Trophoblast cell (in vitro differentiated cells and primary cell): ENCODE measurements around the gene GIMAP8.

Experiments
- DNase-seq, 2 donors: peaks; one replicate each; pipeline ENCODE4 v3.0.0-alpha.2; 2016
- H2AFZ ChIP-seq: 2 replicates; pipeline ENCODE4 v1.6.1; 2013; ENCODE audit warnings: low read length, moderate library complexity, mild to moderate bottlenecking; ENCODE audit not compliant: insufficient read depth, poor library complexity
- H2AK5ac ChIP-seq: 2 replicates; pipeline ENCODE4 v1.6.1; 2013; ENCODE audit warnings: mild to moderate bottlenecking, low read length
- H2BK120ac ChIP-seq: 2 replicates; pipeline ENCODE4 v1.6.1; 2013; ENCODE audit warnings: low read length, mild to moderate bottlenecking, moderate library complexity; ENCODE audit not compliant: insufficient read depth, poor library complexity
- H2BK12ac ChIP-seq: 2 replicates; pipeline ENCODE4 v1.6.1; 2013; ENCODE audit warnings: mild to moderate bottlenecking, low read length, moderate library complexity
- H2BK5ac ChIP-seq: 2 replicates; pipeline ENCODE4 v1.6.1; 2013; ENCODE audit warnings: low read length, low read depth, moderate library complexity, mild to moderate bottlenecking; ENCODE audit not compliant: poor library complexity
- H3K14ac ChIP-seq: 2 replicates; pipeline ENCODE4 v1.6.1; 2013; ENCODE audit warnings: mild to moderate bottlenecking, low read length
- H3K18ac ChIP-seq: 2 replicates; pipeline ENCODE4 v1.6.1; 2013; ENCODE audit warnings: mild to moderate bottlenecking, low read length
- H3K23ac ChIP-seq: 2 replicates; pipeline ENCODE4 v1.6.1; 2013; ENCODE audit warnings: low read length
- H3K27ac ChIP-seq: 2 replicates; pipeline ENCODE4 v1.5.1; 2013; ENCODE audit warnings: low read depth, mild to moderate bottlenecking, inconsistent platforms, low read length, moderate library complexity
- H3K27me3 ChIP-seq: 2 replicates; pipeline ENCODE4 v1.6.1; 2013; ENCODE audit warnings: inconsistent platforms, mild to moderate bottlenecking, low read length, moderate library complexity; ENCODE audit not compliant: insufficient read depth
- H3K36me3 ChIP-seq, 2 experiments: 1 replicate in 1 of 2; 2 replicates in 1 of 2; pipeline ENCODE4 v1.6.1; 2013; ENCODE audit warnings: low read length in 2 of 2, mild to moderate bottlenecking in 2 of 2, moderate library complexity in 1 of 2; ENCODE audit not compliant: insufficient read depth in 2 of 2, control insufficient read depth in 1 of 2
- H3K4ac ChIP-seq: 2 replicates; pipeline ENCODE4 v1.6.1; 2013; ENCODE audit warnings: low read depth, mild to moderate bottlenecking, low read length, moderate library complexity
- H3K4me1 ChIP-seq, 2 experiments: 1 replicate in 1 of 2; 2 replicates in 1 of 2; pipeline ENCODE4 v1.6.1; 2013; ENCODE audit warnings: low read length in 2 of 2, mild to moderate bottlenecking in 2 of 2, moderate library complexity in 1 of 2; ENCODE audit not compliant: insufficient read depth in 2 of 2, control insufficient read depth in 1 of 2
- H3K4me2 ChIP-seq: 2 replicates; pipeline ENCODE4 v1.6.1; 2013; ENCODE audit warnings: inconsistent platforms, mild to moderate bottlenecking, low read length, moderate library complexity
- H3K4me3 ChIP-seq: 2 replicates; pipeline ENCODE4 v1.5.1; 2013; ENCODE audit warnings: mild to moderate bottlenecking, low read depth, low read length, inconsistent platforms
- H3K79me1 ChIP-seq: one replicate; pipeline ENCODE4 v1.6.1; 2013; ENCODE audit warnings: low read length
- H3K79me2 ChIP-seq: 2 replicates; pipeline ENCODE4 v1.6.1; 2013; ENCODE audit warnings: low read length, mild to moderate bottlenecking; ENCODE audit not compliant: control insufficient read depth, insufficient read depth, poor library complexity
- H3K9ac ChIP-seq: 2 replicates; pipeline ENCODE4 v1.6.1; 2013; ENCODE audit warnings: mild to moderate bottlenecking, low read length
- H3K9me3 ChIP-seq: 2 replicates; pipeline ENCODE4 v1.6.1; 2013; ENCODE audit warnings: low read depth, mild to moderate bottlenecking, control low read depth, inconsistent platforms, low read length; ENCODE audit not compliant: insufficient read depth
- H4K12ac ChIP-seq: 2 replicates; pipeline ENCODE4 v1.6.1; 2013; ENCODE audit warnings: low read depth, mild to moderate bottlenecking, low read length, moderate library complexity
- H4K8ac ChIP-seq: 2 replicates; pipeline ENCODE4 v1.6.1; 2013; ENCODE audit warnings: low read depth, mild to moderate bottlenecking, low read length, moderate library complexity
- H4K91ac ChIP-seq: one replicate; pipeline ENCODE4 v1.6.1; 2013; ENCODE audit warnings: low read depth, mild to moderate bottlenecking, low read length, moderate library complexity
- whole genome bisulfite sequencing: extraction: QIAGEN DNeasy Blood & Tissue Kit; methylation state at CpG from one replicate; pipeline ENCODE4 v1.1.7; 2013; ENCODE audit warnings: missing lambda C conversion rate; ENCODE audit not compliant: insufficient read length, insufficient coverage; ENCODE audit errors: extremely low coverage; 5-methylcytosine and 5-hydroxymethylcytosine counted together

Gene GIMAP8

GRCh38 chr7:150432915-150433892 is 17.2 kb upstream of the GIMAP8 start:
- no peak overlapping the region for H3K14ac ChIP-seq
- no peaks in the 10 kb centered on the region for H3K79me2 ChIP-seq
- H3K27ac ChIP-seq: no peak overlapping the region
- no peak overlapping the region for H2AK5ac ChIP-seq
- DNase-seq: peak in 1 of 2 donors; percentile 17
- no peaks in the 10 kb centered on the region for H3K27me3 ChIP-seq
- no peak overlapping the region for H2BK12ac ChIP-seq
- no peak overlapping the region for H3K4me2 ChIP-seq
- H2BK120ac ChIP-seq: no peak overlapping the region
- no peak overlapping the region for H3K23ac ChIP-seq
- H4K91ac ChIP-seq: no peak overlapping the region
- no peak overlapping the region for H3K9ac ChIP-seq
- H4K8ac ChIP-seq: no peak overlapping the region
- H3K18ac ChIP-seq: no peak overlapping the region
- H3K9me3 ChIP-seq: peaks cover 4% of the 10 kb centered on the region
- no CpG with 5 or more reads among the region's 14 CpGs for WGBS
- no peaks in the 10 kb centered on the region for H3K36me3 ChIP-seq
- H3K79me1 ChIP-seq: no peaks in the 10 kb centered on the region
- no peak overlapping the region for H2AFZ ChIP-seq
- no peak overlapping the region for H2BK5ac ChIP-seq
- no peak overlapping the region for H3K4me3 ChIP-seq
- no peak overlapping the region for H4K12ac ChIP-seq
- peaks cover 0 to 3% of the 10 kb centered on the region in 2 experiments for H3K4me1 ChIP-seq
- H3K4ac ChIP-seq: no peak overlapping the region

GRCh38 chr7:150434240-150434639 is 16.2 kb upstream of the GIMAP8 start:
- Histone ChIP-seq H2AK5ac (no peak overlapping the region), H3K27ac (no peak overlapping the region), H3K18ac (no peak overlapping the region), H3K36me3 (no peaks in the 10 kb centered on the region), H2BK120ac (no peak overlapping the region), H3K27me3 (no peaks in the 10 kb centered on the region), H4K8ac (no peak overlapping the region), H4K12ac (no peak overlapping the region), H3K79me1 (no peaks in the 10 kb centered on the region), H2AFZ (no peak overlapping the region), H2BK5ac (no peak overlapping the region), H2BK12ac (no peak overlapping the region), H3K4me3 (no peak overlapping the region), H3K14ac (no peak overlapping the region), H3K23ac (no peak overlapping the region), H4K91ac (no peak overlapping the region), H3K9me3 (peaks cover 4% of the 10 kb centered on the region), H3K79me2 (no peaks in the 10 kb centered on the region), H3K4ac (no peak overlapping the region), H3K4me1 (no peaks in the 10 kb centered on the region), H3K9ac (no peak overlapping the region), H3K4me2 (no peak overlapping the region)
- DNase-seq: no peak
- no CpG with 5 or more reads among the region's 8 CpGs for WGBS

DNA sequence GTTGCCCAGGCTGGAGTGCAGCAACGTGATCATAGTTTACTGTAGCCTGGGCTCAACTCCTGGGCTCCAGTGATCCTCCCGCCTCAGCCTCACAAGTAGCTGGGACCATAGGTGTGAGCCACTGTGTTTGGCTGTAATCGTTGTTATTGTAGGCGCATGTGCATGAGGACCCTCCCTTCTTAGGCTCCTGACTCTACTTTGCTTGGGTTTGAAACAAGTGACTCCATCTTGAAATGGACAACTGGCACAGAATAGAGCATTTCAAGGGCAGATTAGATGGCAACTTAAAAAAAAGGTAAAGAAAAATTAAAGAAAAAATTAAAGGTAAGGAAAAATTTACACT is 15.4 kb upstream of the GIMAP8 start:
- Histone ChIP-seq H2AK5ac (no peak overlapping the region), H3K4me2 (no peak overlapping the region), H4K8ac (no peak overlapping the region), H3K79me1 (no peaks in the 10 kb centered on the region), H4K91ac (no peak overlapping the region), H3K23ac (no peak overlapping the region), H2BK12ac (no peak overlapping the region), H3K4me3 (no peak overlapping the region), H3K9ac (no peak overlapping the region), H3K9me3 (peaks cover 4% of the 10 kb centered on the region), H3K14ac (no peak overlapping the region), H3K27me3 (no peaks in the 10 kb centered on the region), H3K4ac (no peak overlapping the region), H2BK5ac (no peak overlapping the region), H3K79me2 (no peaks in the 10 kb centered on the region), H3K27ac (no peak overlapping the region), H2BK120ac (no peak overlapping the region), H2AFZ (no peak overlapping the region), H3K36me3 (no peaks in the 10 kb centered on the region), H3K18ac (no peak overlapping the region), H3K4me1 (no peaks in the 10 kb centered on the region), H4K12ac (no peak overlapping the region)
- DNase-seq: no peak
- WGBS: no CpG with 5 or more reads among the region's 4 CpGs

DNA sequence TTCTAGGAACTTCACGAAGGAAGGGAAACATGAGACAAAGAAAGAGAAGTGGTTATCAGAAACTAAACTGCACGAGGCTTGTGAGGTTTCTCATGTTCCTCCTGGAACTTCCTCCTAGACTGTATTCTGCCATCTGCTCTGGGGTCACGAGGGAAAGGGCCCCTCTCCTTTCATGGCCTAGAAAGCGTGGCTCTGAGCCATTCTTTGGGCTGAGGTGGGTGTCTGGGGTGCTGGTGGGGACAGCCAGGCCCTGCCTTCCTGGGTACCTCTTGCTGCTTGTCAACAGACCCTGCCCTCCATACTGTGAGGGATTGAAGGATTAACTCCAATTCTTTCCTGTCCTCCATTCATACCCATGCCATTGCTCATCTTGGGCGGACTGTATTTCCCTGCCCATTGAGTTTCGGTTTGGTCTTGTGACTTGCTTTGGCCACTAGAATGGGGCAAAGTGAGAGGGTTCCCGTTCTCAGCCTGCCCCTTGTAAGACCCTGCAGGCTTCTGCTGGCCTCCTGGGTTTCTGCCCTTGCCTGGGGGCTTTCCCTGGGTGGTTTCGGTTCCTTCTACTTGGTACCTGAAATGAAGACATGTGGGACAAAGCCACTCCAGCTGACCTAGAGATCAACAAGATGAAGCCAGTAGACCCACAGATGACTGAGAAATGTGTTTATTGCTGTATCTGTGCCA is 14.9 kb upstream of the GIMAP8 start:
- no peak overlapping the region for H3K9ac ChIP-seq
- no peak overlapping the region for H4K8ac ChIP-seq
- no peaks in the 10 kb centered on the region for H3K27me3 ChIP-seq
- no CpG with 5 or more reads among the region's 8 CpGs for WGBS
- H3K36me3 ChIP-seq: no peaks in the 10 kb centered on the region
- H3K4me2 ChIP-seq: no peak overlapping the region
- no peak overlapping the region for H3K23ac ChIP-seq
- no peaks in the 10 kb centered on the region for H3K79me1 ChIP-seq
- peaks cover 4% of the 10 kb centered on the region for H3K9me3 ChIP-seq
- H2BK120ac ChIP-seq: no peak overlapping the region
- H3K4ac ChIP-seq: no peak overlapping the region
- no peaks in the 10 kb centered on the region for H3K79me2 ChIP-seq
- H3K4me1 ChIP-seq: no peaks in the 10 kb centered on the region
- H3K14ac ChIP-seq: no peak overlapping the region
- DNase-seq: peak in 1 of 2 donors; percentile 28
- no peak overlapping the region for H4K91ac ChIP-seq
- no peak overlapping the region for H2AK5ac ChIP-seq
- no peak overlapping the region for H4K12ac ChIP-seq
- H2BK12ac ChIP-seq: no peak overlapping the region
- no peak overlapping the region for H3K4me3 ChIP-seq
- H3K18ac ChIP-seq: no peak overlapping the region
- no peak overlapping the region for H2BK5ac ChIP-seq
- H2AFZ ChIP-seq: no peak overlapping the region
- H3K27ac ChIP-seq: no peak overlapping the region
